K562 (cell line): ENCODE results near the gene PTRHD1. TPM values are rescaled to one million over a fixed set of nuclear protein-coding genes. Genes with fewer than 3 reads are reported as not detected.

ENCODE experiments used
- ATAC-seq: fragments of 200-7000 bp; cut with Tn5 transposase; 3 replicates; pipeline ENCODE4 v1.9.1; 2020; ENCODE audit warnings: moderate library complexity
- BruUV-seq: library from RNA; stranded (reverse); fragments of 400-500 nt; replicated peaks from 2 replicates; lab custom pipeline; 2021; lab: Mats Ljungman, UMichigan
- CTCF ChIA-PET: fragments of 300-600 bp; formaldehyde crosslinking; extraction: SDS; loops from one replicate; lab custom pipeline; 2021; ENCODE audit warnings: low intra/inter-chr PET ratio; lab: Yijun Ruan, JAX
- POLR2A ChIA-PET: fragments of 300-600, 350-650 bp; sonication (Branson Sonifier 250); formaldehyde crosslinking; extraction: SDS; loops from one replicate; lab custom pipeline; 2021; ENCODE audit warnings: antibody characterized with exemption, inconsistent platforms; lab: Yijun Ruan, JAX
- DNase-seq, 4 experiments: peaks; one replicate each; pipeline versions ENCODE4 v3.0.0 to v3.0.0-alpha.2; 2011 to 2018; ENCODE audit warnings: low spot score in 3 of 4, mixed read lengths in 3 of 4; ENCODE audit errors: extremely low read depth in 1 of 4
- FAIRE-seq: peaks from 2 replicates; lab custom pipeline; 2011; peaks lifted over from hg19 to GRCh38; lab: Jason Lieb, UNC
- H2AFZ ChIP-seq: 2 replicates; pipeline ENCODE4 v1.6.0; 2011; ENCODE audit warnings: low read depth, low read length, control low read depth, inconsistent platforms
- H3K27ac ChIP-seq: fragments of 200-600 bp; 3 replicates; pipeline ENCODE4 v1.8.0; 2011; ENCODE audit warnings: low read depth, mild to moderate bottlenecking, control low read depth, inconsistent platforms, low read length, moderate library complexity, mixed read lengths; ENCODE audit errors: extremely low read depth
- H3K27me3 ChIP-seq, 2 experiments: fragments of 300-600 bp in 1 of 2; 2 replicates in 1 of 2; 3 replicates in 1 of 2; pipeline versions ENCODE4 v1.6.0 to v1.8.0; 2011; ENCODE audit warnings: inconsistent platforms in 2 of 2, low read length in 2 of 2, mild to moderate bottlenecking in 1 of 2, mixed read lengths in 1 of 2, moderate library complexity in 1 of 2; ENCODE audit not compliant: control insufficient read depth in 2 of 2, insufficient read depth in 2 of 2
- H3K36me3 ChIP-seq: fragments of 300-600 bp; 3 replicates; pipeline ENCODE4 v1.8.0; 2011; ENCODE audit warnings: mild to moderate bottlenecking, low read length, inconsistent platforms; ENCODE audit not compliant: control insufficient read depth, insufficient read depth
- H3K4me1 ChIP-seq, 2 experiments: fragments of 200-600 bp in 1 of 2; replicated peaks in 1 of 2; 2 replicates in 1 of 2; 3 replicates in 1 of 2; pipeline versions ENCODE4 v1.5.1 to v1.8.0; 2011; ENCODE audit warnings: inconsistent platforms in 2 of 2, low read length in 2 of 2, mild to moderate bottlenecking in 1 of 2, mixed read lengths in 1 of 2, moderate library complexity in 1 of 2; ENCODE audit not compliant: control insufficient read depth in 2 of 2, insufficient read depth in 2 of 2
- H3K4me2 ChIP-seq: 2 replicates; pipeline ENCODE4 v1.6.1; 2011; ENCODE audit warnings: low read length, control low read depth, inconsistent platforms, mixed read lengths; ENCODE audit not compliant: insufficient read depth
- H3K4me3 ChIP-seq: fragments of 200-600 bp; sonication (generic), shearing (Covaris generic); 2 replicates; pipeline ENCODE4 v1.5.1; 2016; ENCODE audit warnings: control low read depth, inconsistent platforms
- H3K79me2 ChIP-seq: fragments of 200-600 bp; 3 replicates; pipeline ENCODE4 v1.8.0; 2011; ENCODE audit warnings: low read length, inconsistent platforms; ENCODE audit not compliant: control insufficient read depth, insufficient read depth
- H3K9ac ChIP-seq, 2 experiments: 2 replicates each; pipeline versions ENCODE4 v1.6.0 to v1.6.1; 2011; ENCODE audit warnings: low read depth in 2 of 2, low read length in 2 of 2, control low read depth in 1 of 2, inconsistent platforms in 1 of 2, mild to moderate bottlenecking in 1 of 2, mixed read lengths in 1 of 2; ENCODE audit not compliant: insufficient read depth in 1 of 2
- H3K9me1 ChIP-seq: one replicate; pipeline ENCODE4 v1.6.0; 2011; ENCODE audit warnings: inconsistent platforms, mild to moderate bottlenecking, low read length, moderate library complexity; ENCODE audit not compliant: control insufficient read depth, insufficient read depth
- H3K9me3 ChIP-seq: replicated peaks from 2 replicates; pipeline ENCODE4 v1.5.1; 2011; ENCODE audit warnings: low read depth, low read length, inconsistent platforms; ENCODE audit not compliant: control insufficient read depth, insufficient read depth
- H4K20me1 ChIP-seq: replicated peaks from 2 replicates; pipeline ENCODE4 v1.6.1; 2011; ENCODE audit warnings: low read length, inconsistent platforms, mixed read lengths; ENCODE audit not compliant: control insufficient read depth, insufficient read depth
- ARHGAP35 ChIP-seq: fragments of 450-650 bp; IDR thresholded peaks from 2 replicates; pipeline ENCODE4 v1.6.1; 2018; ENCODE audit not compliant: partially characterized antibody
- FOS ChIP-seq: IDR thresholded peaks from 3 replicates; pipeline ENCODE4 v1.6.1; 2011; ENCODE audit not compliant: insufficient read length; ENCODE audit errors: extremely low read depth
- MAZ ChIP-seq, 2 experiments: fragments of 450-650 bp in 1 of 2; sonication (generic) in 1 of 2; formaldehyde crosslinking; IDR thresholded peaks in 1 of 2; conservative IDR thresholded peaks in 1 of 2; 2 replicates each; pipeline versions ENCODE4 v1.4.0 to v1.5.0; 2020; ENCODE audit warnings: mild to moderate bottlenecking in 1 of 2, missing genetic modification reagents in 1 of 2
- NCOA1 ChIP-seq: fragments of 450-650 bp; IDR thresholded peaks from 2 replicates; pipeline ENCODE4 v1.6.1; 2016; ENCODE audit warnings: low read depth
- SIN3A ChIP-seq, 2 experiments: fragments of 150-350 bp in 1 of 2; IDR thresholded peaks; 2 replicates each; pipeline ENCODE4 v1.6.1; 2011 to 2016; ENCODE audit warnings: borderline replicate concordance in 2 of 2, low read depth in 2 of 2, low read length in 2 of 2, mild to moderate bottlenecking in 2 of 2, moderate library complexity in 2 of 2; ENCODE audit not compliant: control insufficient read depth in 1 of 2
- ZNF146 ChIP-seq: IDR thresholded peaks from one replicate; pipeline ENCODE4 v1.6.1; 2018; ENCODE audit warnings: missing compliant biosample characterization; ENCODE audit not compliant: unreplicated experiment
- ZNF41 ChIP-seq: fragments of 250-450 bp; sonication (Bioruptor Pico); conservative IDR thresholded peaks from 2 replicates; pipeline ENCODE4 v1.4.0; 2020; ENCODE audit warnings: mild to moderate bottlenecking
- ZNF766 ChIP-seq: fragments of 200-800 bp; sonication (Bioruptor generic); conservative IDR thresholded peaks from 2 replicates; pipeline ENCODE4 v1.6.1; 2016; ENCODE audit warnings: missing genetic modification characterization, missing compliant biosample characterization
- WGBS: fragments of 100-300 bp; shearing (Covaris generic); methylation state at CpG from one replicate; pipeline ENCODE4 v1.1.6; 2016; ENCODE audit warnings: low coverage, mixed read lengths; ENCODE audit not compliant: insufficient coverage; ENCODE audit errors: missing lambda C conversion rate; 5-methylcytosine and 5-hydroxymethylcytosine counted together
- in situ Hi-C: fragments of 300-500 bp; cut with MboI; formaldehyde crosslinking; loops from 4 replicates; pipeline ENCODE4 v1.15.0; 2018; ENCODE audit warnings: inconsistent platforms, mixed read lengths
- intact Hi-C: fragments of 100-400 bp; cut with micrococcal nuclease; formaldehyde crosslinking; loops from 2 replicates; pipeline ENCODE4 v1.14.2; 2022
- polyA plus RNA-seq, 8 experiments: library from polyadenylated mRNA; depleted of rRNA in 4 of 8; stranded (reverse) in 5 of 8; unstranded in 3 of 8; fragments of >200 nt; fragmentation: Nextera tagmentation in 2 of 8; fragmentation: Illumina TruSeq in 1 of 8; extraction: Ambion mirVana in 2 of 8; extraction: Trizol in 1 of 8; gene quantifications; 2 replicates each; pipeline versions ENCODE4 v1.2.1 to v1.2.3, GENCODE V29; 2011 to 2014; ENCODE audit warnings: inconsistent platforms in 1 of 8, missing spikeins in 1 of 8
- total RNA-seq, 7 experiments: library from RNA; depleted of rRNA in 6 of 7; stranded (reverse); fragments of >200 nt in 6 of 7; fragmentation: Illumina TruSeq in 2 of 7; extraction: Trizol in 2 of 7; gene quantifications; 2 replicates each; pipeline versions ENCODE4 v1.2.1 to v1.2.3, GENCODE V29; 2011 to 2021; ENCODE audit warnings: low replicate concordance in 1 of 7
- TF ChIP-seq, protein P1 (sequence below): fragments of 250-450 bp; sonication (Bioruptor Pico); IDR thresholded peaks from 2 replicates; pipeline ENCODE4 v1.5.0; 2020; ENCODE audit warnings: mild to moderate bottlenecking
- TF ChIP-seq, protein P2 (sequence below): fragments of 250-450 bp; sonication (Bioruptor Pico); IDR thresholded peaks from 2 replicates; pipeline ENCODE4 v1.5.0; 2021

The PTRHD1 gene
- total and polyA plus RNA-seq, 9 of the 15 experiments (the other 6 are each of a cell fraction or from before 2014, with no cell fraction given), result 15.8 to 83.2 (median 46.6) TPM

DNA sequence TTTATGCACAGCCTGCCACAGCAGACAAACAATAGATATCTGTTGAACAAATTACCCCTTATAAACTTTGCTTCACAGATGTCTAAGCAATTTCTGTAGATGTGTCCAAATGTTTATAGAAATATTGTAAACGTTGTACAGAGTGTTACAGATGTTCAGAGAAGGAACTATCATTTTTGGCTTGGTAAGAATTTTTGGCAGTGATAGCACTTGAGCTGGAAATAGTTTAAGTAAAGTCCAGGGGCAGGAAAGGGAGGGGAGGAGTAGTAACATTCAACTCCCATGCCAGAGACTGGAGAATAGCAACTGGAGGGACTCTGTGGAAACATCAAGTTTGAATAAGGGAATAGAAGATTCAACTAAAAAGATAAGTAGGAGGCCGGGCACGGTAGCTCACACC lies 4.4 kb downstream of the PTRHD1 start:
- H2AFZ ChIP-seq, result no peak overlapping the region
- H3K9ac ChIP-seq, result no peak overlapping the region
- intact Hi-C loops (no loop called here), in situ Hi-C loops (loop anchor here (25.0 kb wide), 1 partner anchor 377 kb away; no protein-coding TSS in a partner anchor)
- ChIA-PET CTCF (no interaction called here), POLR2A (interaction anchor here (2.5 kb wide), 1 partner anchor 10 kb away, joined by 8 read pairs; no protein-coding TSS in a partner anchor)
- H3K9me1 ChIP-seq, result no peaks in the 10 kb centered on the region
- no peaks in the 10 kb centered on the region for H3K9me3 ChIP-seq
- DNase-seq (no peak), FAIRE-seq (no peak), ATAC-seq (no peak)
- no TSS peak for BruUV-seq
- H3K36me3 ChIP-seq, result peaks cover 13% of the 10 kb centered on the region; the same call in 1 of the 3 replicates
- H3K4me3 ChIP-seq, result no peak overlapping the region
- H3K79me2 ChIP-seq, result peaks cover 21% of the 10 kb centered on the region
- peaks cover 9 to 11% of the 10 kb centered on the region in 2 experiments; a peak in 3 of 5 replicates for H3K4me1 ChIP-seq
- H4K20me1 ChIP-seq, result no peaks in the 10 kb centered on the region
- H3K27me3 ChIP-seq, result no peaks in the 10 kb centered on the region
- H3K27ac ChIP-seq, result no peak overlapping the region
- TF ChIP-seq NCOA1, result no peak
- no peak for TF ChIP-seq MAZ (CRISPR knock-in tag; conservative IDR thresholded peaks at IDR 0.05 in 1 of 2, IDR thresholded peaks at IDR 0.05 in 1 of 2)
- no peak for TF ChIP-seq ZNF41 (CRISPR knock-in tag)
- TF ChIP-seq, protein P1, sequence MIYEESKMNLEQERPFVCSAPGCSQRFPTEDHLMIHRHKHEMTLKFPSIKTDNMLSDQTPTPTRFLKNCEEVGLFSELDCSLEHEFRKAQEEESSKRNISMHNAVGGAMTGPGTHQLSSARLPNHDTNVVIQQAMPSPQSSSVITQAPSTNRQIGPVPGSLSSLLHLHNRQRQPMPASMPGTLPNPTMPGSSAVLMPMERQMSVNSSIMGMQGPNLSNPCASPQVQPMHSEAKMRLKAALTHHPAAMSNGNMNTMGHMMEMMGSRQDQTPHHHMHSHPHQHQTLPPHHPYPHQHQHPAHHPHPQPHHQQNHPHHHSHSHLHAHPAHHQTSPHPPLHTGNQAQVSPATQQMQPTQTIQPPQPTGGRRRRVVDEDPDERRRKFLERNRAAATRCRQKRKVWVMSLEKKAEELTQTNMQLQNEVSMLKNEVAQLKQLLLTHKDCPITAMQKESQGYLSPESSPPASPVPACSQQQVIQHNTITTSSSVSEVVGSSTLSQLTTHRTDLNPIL (CRISPR knock-in tag), result no peak
- TF ChIP-seq, protein P2, sequence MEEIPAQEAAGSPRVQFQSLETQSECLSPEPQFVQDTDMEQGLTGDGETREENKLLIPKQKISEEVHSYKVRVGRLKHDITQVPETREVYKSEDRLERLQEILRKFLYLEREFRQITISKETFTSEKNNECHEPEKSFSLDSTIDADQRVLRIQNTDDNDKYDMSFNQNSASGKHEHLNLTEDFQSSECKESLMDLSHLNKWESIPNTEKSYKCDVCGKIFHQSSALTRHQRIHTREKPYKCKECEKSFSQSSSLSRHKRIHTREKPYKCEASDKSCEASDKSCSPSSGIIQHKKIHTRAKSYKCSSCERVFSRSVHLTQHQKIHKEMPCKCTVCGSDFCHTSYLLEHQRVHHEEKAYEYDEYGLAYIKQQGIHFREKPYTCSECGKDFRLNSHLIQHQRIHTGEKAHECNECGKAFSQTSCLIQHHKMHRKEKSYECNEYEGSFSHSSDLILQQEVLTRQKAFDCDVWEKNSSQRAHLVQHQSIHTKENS (CRISPR knock-in tag), result no peak
- no peak for TF ChIP-seq ZNF146 (CRISPR knock-in tag)
- TF ChIP-seq ARHGAP35, result no peak
- TF ChIP-seq ZNF766 (CRISPR knock-in tag), result no peak
- TF ChIP-seq SIN3A (IDR thresholded peaks at IDR 0.05; ENCODE audit: borderline replicate concordance in 2 of 2, control insufficient read depth in 1 of 2, low read depth in 2 of 2, low read length in 2 of 2), result no peak
- TF ChIP-seq FOS, result no peak
- 68% methylated on average over 3 of the region's 3 CpGs for WGBS
- no peak overlapping the region for H3K4me2 ChIP-seq
